GM12892 (cell line): ENCODE measurements around the gene ARL6IP5.

Source experiments
- POLR2A ChIP-seq: IDR thresholded peaks from 2 replicates; pipeline ENCODE4 v1.6.1; 2011; ENCODE audit warnings: low read depth, low read length, control low read depth
- POLR2AphosphoS5 ChIP-seq: IDR thresholded peaks from 2 replicates; pipeline ENCODE4 v1.6.1; 2011; ENCODE audit warnings: low read depth, low read length, control low read depth
- TAF1 ChIP-seq: IDR thresholded peaks from 2 replicates; pipeline ENCODE4 v1.6.1; 2011; ENCODE audit warnings: low read depth, mild to moderate bottlenecking, control low read depth, low read length, borderline replicate concordance

DNA sequence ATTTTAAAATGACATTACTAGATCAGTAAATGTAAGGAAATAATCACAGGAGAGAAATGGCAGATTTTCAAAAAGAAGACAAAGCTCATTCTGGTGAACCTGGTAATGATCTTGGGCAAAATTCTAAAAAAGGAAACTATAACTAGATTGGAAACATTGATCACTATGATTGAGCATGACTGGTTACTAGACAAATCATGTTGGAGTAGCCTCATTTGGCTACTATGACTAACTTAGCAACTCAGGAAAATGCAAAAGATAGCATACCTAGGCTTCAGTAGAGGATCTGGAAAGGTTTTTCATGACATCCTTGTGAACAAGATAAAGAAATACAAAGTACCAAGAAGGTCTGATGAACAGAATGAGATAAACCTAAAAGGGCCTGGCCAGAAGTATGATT is 25.0 kb upstream of the ARL6IP5 start:
- TF ChIP-seq POLR2AphosphoS5 (no peak), POLR2A (no peak), TAF1 (no peak)
